Aorta (tissue), 5 donors: ENCODE measurements around the gene RSRC1. TPM values are rescaled to one million over a fixed set of nuclear protein-coding genes. Genes with fewer than 3 reads are reported as not detected.
"Not testable (repeated sequence)": the region's sequence is repeated elsewhere in the genome, so short reads cannot be mapped to it uniquely, and the experiment has no call there.

Source experiments
- ATAC-seq: fragments of 200-7000 bp; cut with Tn5 transposase; one replicate; pipeline ENCODE4 v1.9.1; 2022; ENCODE audit warnings: moderate library complexity; ENCODE audit not compliant: low FRiP score
- DNase-seq, 2 donors: peaks; one replicate each; pipeline ENCODE4 v3.0.0-alpha.2; 2020
- H3K27ac ChIP-seq, 2 donors: one replicate each; pipeline ENCODE4 v1.5.1; 2013; ENCODE audit warnings: low read length in 2 of 2, mild to moderate bottlenecking in 2 of 2, moderate library complexity in 2 of 2, control low read depth in 1 of 2, inconsistent platforms in 1 of 2, low read depth in 1 of 2
- H3K27me3 ChIP-seq, 2 donors: one replicate each; pipeline ENCODE4 v1.6.1; 2013; ENCODE audit warnings: control low read depth in 1 of 2, low read length in 1 of 2, mild to moderate bottlenecking in 1 of 2, moderate library complexity in 1 of 2; ENCODE audit not compliant: insufficient read depth in 2 of 2, control insufficient read depth in 1 of 2
- H3K36me3 ChIP-seq, 2 donors: one replicate each; pipeline ENCODE4 v1.6.1; 2013; ENCODE audit warnings: control low read depth in 1 of 2, low read length in 1 of 2, mild to moderate bottlenecking in 1 of 2; ENCODE audit not compliant: insufficient read depth in 2 of 2, control insufficient read depth in 1 of 2
- H3K4me1 ChIP-seq, 2 donors: one replicate each; pipeline ENCODE4 v1.6.1; 2013; ENCODE audit warnings: low read length in 2 of 2, control low read depth in 1 of 2, mild to moderate bottlenecking in 1 of 2, moderate library complexity in 1 of 2; ENCODE audit not compliant: insufficient read depth in 2 of 2, control insufficient read depth in 1 of 2
- H3K4me3 ChIP-seq, 2 donors: one replicate each; pipeline ENCODE4 v1.5.1; 2013; ENCODE audit warnings: low read length in 2 of 2, control low read depth in 1 of 2, mild to moderate bottlenecking in 1 of 2
- H3K9me3 ChIP-seq: one replicate; pipeline ENCODE4 v1.6.1; 2013; ENCODE audit warnings: mild to moderate bottlenecking, low read length; ENCODE audit not compliant: control insufficient read depth
- WGBS, 2 donors: extraction: QIAGEN DNeasy Blood & Tissue Kit; methylation state at CpG; one replicate each; pipeline ENCODE4 v1.1.7; 2013; 5-methylcytosine and 5-hydroxymethylcytosine counted together
- intact Hi-C, 2 donors: fragments of 100-400 bp; cut with DNase I; formaldehyde crosslinking; loops; one replicate each; pipeline versions ENCODE4 v1.14.2 to v1.15.0; 2022
- polyA plus RNA-seq, 2 donors: library from polyadenylated mRNA; stranded (reverse); fragments of 200-250 nt; gene quantifications; one replicate each; pipeline ENCODE4 v1.2.3, GENCODE V29; 2013
- total RNA-seq, 2 donors: library from RNA; stranded (reverse); fragmentation: NEBNext Ultra II Directional; extraction: Animal tissue kit (Norgen Biotek cat#: 25700); gene quantifications; one replicate each; pipeline ENCODE4 v1.2.1, GENCODE V29; 2021
- donor health status: healthy with polysubstance abuse.
- donor health status: Bipolar disorder and iron deficiency.
- donor health status: DM: no; HTN: no; CAD: no.
- donor health status: DM: no; HTN: no; CAD: no.
- donor health status: DM: yes; HTN: yes; CAD: no.

Gene RSRC1
- total and polyA plus RNA-seq, 4 donors = 17.3 to 39.4 (median 28.4) TPM

DNA sequence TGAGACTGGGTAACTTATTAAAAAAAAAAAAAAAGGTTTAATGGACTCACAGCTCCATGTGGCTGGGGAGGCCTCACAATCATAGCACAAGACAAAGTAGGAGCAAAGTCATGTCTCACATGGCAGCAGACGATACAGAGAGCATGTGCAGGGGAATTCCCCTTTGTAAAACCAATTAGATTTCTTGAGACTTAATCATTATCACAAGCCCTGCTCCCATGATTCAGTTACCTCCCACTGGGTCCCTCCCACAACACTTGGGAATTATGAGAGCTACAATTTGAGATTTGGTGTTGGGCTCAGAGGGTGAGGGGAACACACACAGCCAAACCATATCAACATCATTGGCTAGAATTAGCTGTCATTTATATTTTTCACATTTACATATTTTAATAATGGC is 221.0 kb downstream of the RSRC1 start:
- Histone ChIP-seq H3K36me3 (no peaks in the 10 kb centered on the region), H3K9me3 (no peaks in the 10 kb centered on the region), H3K27ac (no peak overlapping the region), H3K4me1 (no peaks in the 10 kb centered on the region), H3K4me3 (no peak overlapping the region), H3K27me3 (no peaks in the 10 kb centered on the region)
- intact Hi-C loops = no loop called here
- 92 to 96% methylated on average over 1 of the region's 1 CpG for WGBS, 2 donors
- DNase-seq (no peak), ATAC-seq (no peak)

DNA sequence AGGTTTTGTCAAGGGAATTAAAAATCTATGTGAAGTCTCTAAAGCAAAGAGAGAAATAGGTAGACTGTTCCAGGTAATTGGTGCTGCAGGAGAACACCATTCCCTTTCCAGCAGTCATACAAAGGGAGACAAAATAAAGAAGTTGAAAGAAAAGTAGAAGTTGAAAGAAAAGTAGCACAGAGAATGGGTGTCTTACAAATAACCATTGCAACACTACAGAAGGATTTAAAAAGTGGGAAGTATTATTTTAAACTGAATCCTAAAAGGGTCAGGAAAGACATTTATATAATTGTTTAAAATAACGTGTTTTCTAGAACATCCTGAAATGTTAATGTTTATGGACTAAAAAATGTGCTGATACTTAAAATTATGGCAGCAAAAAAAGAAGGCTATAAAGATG is 223.8 kb downstream of the RSRC1 start:
- DNase-seq (no peak), ATAC-seq (no peak)
- no peaks in the 10 kb centered on the region for H3K9me3 ChIP-seq
- WGBS, 2 donors = 62 to 80% methylated on average over 1 of the region's 1 CpG
- no peaks in the 10 kb centered on the region for H3K4me1 ChIP-seq
- intact Hi-C loops = no loop called here
- no peaks in the 10 kb centered on the region for H3K27me3 ChIP-seq
- no peak overlapping the region for H3K27ac ChIP-seq
- no peak overlapping the region for H3K4me3 ChIP-seq
- H3K36me3 ChIP-seq = peaks cover 0 to 1% of the 10 kb centered on the region in 2 donors

DNA sequence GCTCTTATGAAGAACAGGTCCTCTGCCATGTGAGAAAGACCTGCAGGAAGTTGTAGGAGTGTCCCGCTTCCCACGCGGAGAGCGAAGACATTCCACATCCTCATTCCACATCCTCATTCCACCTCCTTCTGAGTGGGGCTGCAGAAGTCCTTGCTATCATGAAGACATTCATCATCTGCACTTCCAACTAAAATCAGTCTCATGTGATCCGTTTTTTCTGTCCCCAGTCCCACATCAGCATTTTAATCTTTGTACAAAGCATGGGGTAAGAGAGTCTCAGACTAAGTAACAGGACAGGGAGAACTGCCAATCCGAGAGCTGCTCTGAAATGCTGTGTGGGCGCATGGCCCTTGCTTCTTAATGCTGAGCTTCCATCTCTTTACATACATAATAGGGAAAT is 227.2 kb downstream of the RSRC1 start:
- Histone ChIP-seq H3K27ac (no peak overlapping the region), H3K9me3 (no peaks in the 10 kb centered on the region), H3K27me3 (no peaks in the 10 kb centered on the region), H3K36me3 (peaks cover 0 to 1% of the 10 kb centered on the region in 2 donors), H3K4me3 (no peak overlapping the region), H3K4me1 (no peaks in the 10 kb centered on the region)
- 83 to 85% methylated on average over 7 of the region's 7 CpGs for WGBS, 2 donors
- ATAC-seq = no peak
- intact Hi-C loops = no loop called here
- no peak for DNase-seq

DNA sequence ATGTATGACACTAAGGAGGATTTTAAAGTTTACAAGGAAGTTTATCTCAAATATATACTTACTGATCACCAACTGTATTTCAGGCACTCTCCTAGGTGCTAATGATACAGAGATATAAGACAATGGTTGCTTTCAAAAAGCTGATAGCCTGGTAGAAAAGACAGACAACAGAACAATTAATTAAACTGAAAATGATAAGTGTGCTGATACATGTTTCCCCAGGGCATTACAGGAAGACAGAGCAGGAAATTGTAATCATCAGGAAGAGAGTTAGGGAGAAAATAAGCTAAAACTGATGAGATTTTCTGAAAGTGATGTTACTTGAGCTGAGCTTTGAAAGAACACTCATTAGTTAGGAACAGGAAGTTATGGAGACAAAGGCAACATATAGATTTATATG is 229.7 kb downstream of the RSRC1 start:
- no peaks in the 10 kb centered on the region for H3K4me1 ChIP-seq
- DNase-seq = no peak
- H3K36me3 ChIP-seq = peaks cover 0 to 1% of the 10 kb centered on the region in 2 donors
- intact Hi-C loops = no loop called here
- no peaks in the 10 kb centered on the region for H3K9me3 ChIP-seq
- H3K27ac ChIP-seq = no peak overlapping the region
- ATAC-seq = no peak
- H3K4me3 ChIP-seq = no peak overlapping the region
- no peaks in the 10 kb centered on the region for H3K27me3 ChIP-seq

DNA sequence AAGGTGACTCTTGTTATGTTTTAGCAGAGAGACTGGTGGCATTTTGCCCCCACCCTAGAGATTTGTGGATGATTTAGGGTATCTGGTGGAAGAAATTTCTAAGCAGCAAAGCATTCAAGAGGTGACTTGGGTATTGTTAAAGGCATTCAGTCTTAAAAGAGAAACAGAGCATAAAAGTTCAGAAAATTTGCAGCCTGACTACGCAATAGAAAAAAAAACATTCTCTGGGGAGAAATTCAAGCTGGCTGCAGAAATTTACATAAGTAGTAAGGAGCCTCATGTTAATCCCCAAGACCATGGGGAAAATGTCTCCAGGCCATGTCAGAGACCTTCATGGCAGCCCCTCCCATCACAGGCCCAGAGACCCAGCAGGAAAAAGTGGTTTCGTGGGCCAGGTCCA is 231.1 kb downstream of the RSRC1 start:
- ATAC-seq, intact Hi-C loops, H3K9me3 ChIP-seq, DNase-seq, H3K4me1 ChIP-seq, H3K36me3 ChIP-seq, H3K4me3 ChIP-seq, H3K27me3 ChIP-seq, H3K27ac ChIP-seq: not testable (repeated sequence)
- 94% methylated on average over 2 of the region's 2 CpGs for WGBS, 2 donors

DNA sequence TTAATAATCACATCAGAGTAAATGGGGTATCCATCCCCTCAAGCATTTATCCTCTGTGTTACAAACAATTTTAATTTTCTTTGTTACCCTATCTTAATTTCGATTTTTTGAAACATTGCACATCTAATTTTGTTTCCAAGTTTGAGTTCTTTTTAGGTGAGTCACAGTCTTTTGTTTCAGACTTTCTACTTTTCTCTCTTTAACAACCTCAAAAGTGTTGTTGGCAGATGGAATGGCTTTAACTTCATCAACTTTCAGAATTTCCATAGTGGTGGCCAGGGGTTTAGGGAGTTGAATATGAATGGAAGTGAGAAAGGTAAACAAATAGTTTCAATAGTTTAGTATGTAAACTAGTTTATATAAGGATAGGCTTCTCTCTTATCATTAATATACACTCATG is 238.1 kb downstream of the RSRC1 start:
- no peak for DNase-seq
- H3K36me3 ChIP-seq = no peaks in the 10 kb centered on the region
- WGBS, 2 donors = 12 to 26% methylated on average over 1 of the region's 1 CpG
- H3K27me3 ChIP-seq = no peaks in the 10 kb centered on the region
- H3K4me1 ChIP-seq = no peaks in the 10 kb centered on the region
- intact Hi-C loops = no loop called here
- ATAC-seq = no peak
- no peaks in the 10 kb centered on the region for H3K9me3 ChIP-seq
- H3K27ac ChIP-seq = no peak overlapping the region
- H3K4me3 ChIP-seq = no peak overlapping the region

DNA sequence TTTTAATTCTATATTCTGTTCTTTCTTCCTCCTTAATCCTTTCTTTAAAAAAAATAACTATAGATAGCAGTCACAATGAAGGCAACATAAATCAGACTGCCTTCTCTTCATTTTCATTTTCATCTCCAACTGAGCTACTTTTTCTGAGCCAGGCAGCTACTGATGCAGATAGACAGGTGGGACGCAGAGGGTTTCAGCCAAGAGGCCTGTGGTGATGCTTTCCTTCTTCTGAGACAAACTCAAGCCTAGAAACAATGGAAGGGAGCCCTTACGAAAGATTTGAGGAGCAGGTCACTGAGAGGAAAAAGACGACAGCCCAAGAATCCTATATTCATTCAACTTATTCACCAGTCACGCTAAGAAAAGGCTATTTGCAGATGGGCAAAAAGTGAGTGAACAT is 241.1 kb downstream of the RSRC1 start:
- H3K27ac ChIP-seq = no peak overlapping the region
- ATAC-seq (no peak), DNase-seq (no peak)
- no peaks in the 10 kb centered on the region for H3K27me3 ChIP-seq
- H3K36me3 ChIP-seq = no peaks in the 10 kb centered on the region
- WGBS, 2 donors = 96 to 97% methylated on average over 4 of the region's 4 CpGs
- no peak overlapping the region for H3K4me3 ChIP-seq
- H3K9me3 ChIP-seq = no peaks in the 10 kb centered on the region
- intact Hi-C loops = no loop called here
- H3K4me1 ChIP-seq = no peaks in the 10 kb centered on the region

DNA sequence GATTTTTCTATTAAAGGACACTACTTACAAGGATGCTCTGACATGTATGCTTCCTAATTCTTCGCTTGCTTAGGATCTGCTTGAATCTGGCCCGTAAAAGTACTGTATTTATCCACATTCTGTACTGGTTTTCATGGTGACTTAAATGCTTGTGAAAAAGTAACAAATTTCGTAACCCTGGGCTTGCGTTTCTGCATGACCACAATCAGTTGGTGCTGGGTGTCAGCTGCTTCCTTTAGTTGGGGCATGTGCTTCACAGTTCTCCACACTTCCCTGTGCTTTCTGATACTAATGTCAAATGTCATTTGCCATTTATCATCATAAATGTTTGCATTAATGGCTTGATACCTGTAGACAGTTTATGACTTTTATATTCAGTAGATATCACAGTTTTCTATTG is 242.7 kb downstream of the RSRC1 start:
- Histone ChIP-seq H3K27me3 (no peaks in the 10 kb centered on the region), H3K4me1 (no peaks in the 10 kb centered on the region), H3K27ac (no peak overlapping the region), H3K36me3 (no peaks in the 10 kb centered on the region), H3K9me3 (no peaks in the 10 kb centered on the region), H3K4me3 (no peak overlapping the region)
- no peak for ATAC-seq
- WGBS, 2 donors = 88 to 96% methylated on average over 4 of the region's 4 CpGs
- DNase-seq = no peak
- intact Hi-C loops = no loop called here

DNA sequence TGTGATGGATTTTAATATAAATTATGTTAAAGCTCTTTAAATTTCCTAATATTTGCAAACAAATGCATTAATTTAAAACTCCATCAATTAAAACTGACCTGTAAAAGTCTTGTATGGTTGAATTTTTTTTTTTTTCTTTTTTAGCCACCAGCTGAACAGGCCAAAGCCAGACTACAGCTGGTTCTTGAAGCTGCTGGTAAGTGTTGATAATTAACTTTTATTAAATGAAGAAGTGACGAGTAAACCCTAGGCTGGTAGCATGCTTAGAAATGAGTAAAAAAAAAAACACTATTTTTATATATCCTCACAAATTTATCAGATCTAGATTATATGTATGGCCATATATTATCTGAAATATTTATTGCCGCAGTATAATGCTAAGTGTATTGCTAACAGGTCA is 244.8 kb downstream of the RSRC1 start:
- WGBS, 2 donors = 95 to 99% methylated on average over 2 of the region's 2 CpGs
- H3K27ac ChIP-seq = no peak overlapping the region
- no peaks in the 10 kb centered on the region for H3K4me1 ChIP-seq
- H3K36me3 ChIP-seq = no peaks in the 10 kb centered on the region
- no peak for DNase-seq
- no peak overlapping the region for H3K4me3 ChIP-seq
- H3K27me3 ChIP-seq = no peaks in the 10 kb centered on the region
- ATAC-seq = no peak
- H3K9me3 ChIP-seq = no peaks in the 10 kb centered on the region
- intact Hi-C loops = no loop called here
